Epithelial cell of esophagus (primary cell): ENCODE results near the gene CBLB.

Experiments
- DNase-seq: peaks from one replicate; pipeline ENCODE4 v3.0.0; 2010; ENCODE audit warnings: low read depth
- H3K4me3 ChIP-seq: 2 replicates; pipeline ENCODE4 v1.5.1; 2011; ENCODE audit warnings: mild to moderate bottlenecking, low read length, control low read depth
- CTCF ChIP-seq: IDR thresholded peaks from 2 replicates; pipeline ENCODE4 v1.5.1; 2011; ENCODE audit warnings: low read depth, mild to moderate bottlenecking, low read length, control low read depth, inconsistent platforms; ENCODE audit not compliant: insufficient read depth; ENCODE audit errors: missing control alignments

Gene CBLB

GRCh38 chr3:105812194-105812586 is 56.6 kb downstream of the CBLB start:
- peak; percentile 66 for DNase-seq
- no peak overlapping the region for H3K4me3 ChIP-seq

GRCh38 chr3:105811518-105812193 is 57.2 kb downstream of the CBLB start:
- no peak overlapping the region for H3K4me3 ChIP-seq
- no peak for TF ChIP-seq CTCF
- no peak for DNase-seq

More at GRCh38 chr3:105812194-105812586, 56.6 kb downstream of the CBLB start:
- TF ChIP-seq CTCF, result no peak

GRCh38 chr3:105809208-105809888 is 59.5 kb downstream of the CBLB start:
- no peak overlapping the region for H3K4me3 ChIP-seq
- TF ChIP-seq CTCF, result no peak
- DNase-seq, result no peak

- no peak for TF ChIP-seq CTCF
- no peak overlapping the region for H3K4me3 ChIP-seq
- DNase-seq, result no peak
Measured at GRCh38 chr3:105807701-105808100, 61.1 kb downstream of the CBLB start.

GRCh38 chr3:105807146-105807545 is 61.7 kb downstream of the CBLB start:
- no peak for DNase-seq
- no peak for TF ChIP-seq CTCF
- no peak overlapping the region for H3K4me3 ChIP-seq

GRCh38 chr3:105806359-105806758 is 62.5 kb downstream of the CBLB start:
- no peak overlapping the region for H3K4me3 ChIP-seq
- DNase-seq, result peak; percentile 45
- TF ChIP-seq CTCF, result no peak
